MM.1S (cell line): ENCODE measurements around the gene PAX4.

Experiments
- DNase-seq: peaks from one replicate; pipeline ENCODE4 v3.0.0-alpha.2; 2015
- H2AFZ ChIP-seq: fragments of 300-600 bp; sonication (generic); 2 replicates; pipeline ENCODE4 v1.6.0; 2016; ENCODE audit warnings: antibody characterized with exemption, low read length
- H3F3A ChIP-seq: fragments of 300-600 bp; sonication (generic); 2 replicates; pipeline ENCODE4 v1.6.1; 2016; ENCODE audit warnings: mild to moderate bottlenecking, antibody characterized with exemption, low read length, moderate library complexity, mixed read lengths; ENCODE audit not compliant: insufficient read depth
- H3K27ac ChIP-seq: fragments of 300-600 bp; sonication (generic); 2 replicates; pipeline ENCODE4 v1.5.1; 2016; ENCODE audit warnings: mild to moderate bottlenecking, low read length
- H3K27me3 ChIP-seq: fragments of 300-600 bp; sonication (generic); replicated peaks from 2 replicates; pipeline ENCODE4 v1.6.0; 2016; ENCODE audit warnings: low read length; ENCODE audit not compliant: insufficient read depth
- H3K36me3 ChIP-seq: fragments of 300-600 bp; sonication (generic); replicated peaks from 2 replicates; pipeline ENCODE4 v1.6.1; 2016; ENCODE audit warnings: mild to moderate bottlenecking, low read length, mixed read lengths; ENCODE audit not compliant: insufficient read depth
- H3K4me1 ChIP-seq: fragments of 300-600 bp; sonication (generic); 2 replicates; pipeline ENCODE4 v1.6.1; 2016; ENCODE audit warnings: low read length, mixed read lengths
- H3K4me2 ChIP-seq: fragments of 300-600 bp; sonication (generic); 2 replicates; pipeline ENCODE4 v1.6.0; 2016; ENCODE audit warnings: low read depth, low read length
- H3K4me3 ChIP-seq: fragments of 300-600 bp; sonication (generic); 2 replicates; pipeline ENCODE4 v1.5.1; 2016; ENCODE audit warnings: low read length, mixed read lengths
- H3K79me2 ChIP-seq: fragments of 300-600 bp; sonication (generic); 2 replicates; pipeline ENCODE4 v1.6.1; 2016; ENCODE audit warnings: mixed run types, low read length, mixed read lengths
- H3K9ac ChIP-seq: fragments of 300-600 bp; sonication (generic); 2 replicates; pipeline ENCODE4 v1.6.1; 2016; ENCODE audit warnings: low read length, mixed read lengths
- H3K9me2 ChIP-seq: fragments of 300-600 bp; sonication (generic); replicated peaks from 2 replicates; pipeline ENCODE4 v1.6.1; 2016; ENCODE audit warnings: mild to moderate bottlenecking, low read length, mixed read lengths; ENCODE audit not compliant: insufficient read depth
- H3K9me3 ChIP-seq: fragments of 300-600 bp; sonication (generic); replicated peaks from 2 replicates; pipeline ENCODE4 v1.6.1; 2016; ENCODE audit warnings: mild to moderate bottlenecking, low read length, mixed read lengths; ENCODE audit not compliant: insufficient read depth
- H4K20me1 ChIP-seq: fragments of 300-600 bp; sonication (generic); 2 replicates; pipeline ENCODE4 v1.6.1; 2016; ENCODE audit warnings: mild to moderate bottlenecking, low read length, moderate library complexity, mixed read lengths; ENCODE audit not compliant: insufficient read depth
- CTCF ChIP-seq: fragments of 300-600 bp; sonication (generic); IDR thresholded peaks from 2 replicates; pipeline ENCODE4 v1.5.1; 2016; ENCODE audit warnings: antibody characterized with exemption, low read length, mixed read lengths
- EZH2 ChIP-seq: fragments of 300-600 bp; sonication (generic); optimal IDR thresholded peaks from 2 replicates; pipeline ENCODE3; 2017; ENCODE audit warnings: low read depth, mild to moderate bottlenecking, antibody characterized with exemption, low read length, mixed read lengths
- EZH2phosphoT487 ChIP-seq: fragments of 300-600 bp; sonication (generic); IDR thresholded peaks from 2 replicates; pipeline ENCODE4 v1.6.1; 2018; ENCODE audit warnings: antibody characterized with exemption, low read length

The PAX4 gene

GRCh38 chr7:127652333-127653248 lies 34.6 kb upstream of the PAX4 start:
- peak overlapping the region; percentile 65; the same call in 1 of the 2 replicates for H3K27ac ChIP-seq
- H4K20me1 ChIP-seq = peaks cover 40% of the 10 kb centered on the region
- peak overlapping the region; percentile 85 for H2AFZ ChIP-seq

GRCh38 chr7:127651556-127652332 lies 33.8 kb upstream of the PAX4 start, which contains the start of gene SND1:
TSS of gene SND1 (plus strand) at chr7:127652194. CDS start at chr7:127652374, 180 bp downstream.
- peak within 1 kb of the TSS; percentile 85 for H2AFZ ChIP-seq
- no peaks in the 10 kb centered on the region for H3K27me3 ChIP-seq
- H3K4me1 ChIP-seq = peaks cover 20% of the 10 kb centered on the region

More at GRCh38 chr7:127652333-127653248, 34.6 kb upstream of the PAX4 start:
- peaks cover 6% of the 10 kb centered on the region; the same call in 1 of the 2 replicates for H3F3A ChIP-seq
- peaks cover 56% of the 10 kb centered on the region for H3K79me2 ChIP-seq
- H3K4me2 ChIP-seq = peak overlapping the region; percentile 72
- H3K27me3 ChIP-seq = no peaks in the 10 kb centered on the region
- DNase-seq = peak; percentile 29
- H3K4me1 ChIP-seq = peaks cover 20% of the 10 kb centered on the region
- peak overlapping the region; percentile 90 for H3K9ac ChIP-seq
- H3K9me3 ChIP-seq = no peaks in the 10 kb centered on the region
- peak overlapping the region; percentile 97 for H3K4me3 ChIP-seq
- TF ChIP-seq EZH2 = no peak
- TF ChIP-seq CTCF = no peak
- TF ChIP-seq EZH2phosphoT487 = no peak
- peaks cover 2% of the 10 kb centered on the region; the same call in 1 of the 2 replicates for H3K36me3 ChIP-seq
- H3K9me2 ChIP-seq = no peaks in the 10 kb centered on the region

GRCh38 chr7:127650847-127651555 lies 33.1 kb upstream of the PAX4 start:
- Histone ChIP-seq H3K27me3 (no peaks in the 10 kb centered on the region), H2AFZ (peak overlapping the region; percentile 82), H4K20me1 (peaks cover 26% of the 10 kb centered on the region), H3K9ac (peak overlapping the region; percentile 90), H3K36me3 (no peaks in the 10 kb centered on the region; the same call in 1 of the 2 replicates), H3K79me2 (peaks cover 40% of the 10 kb centered on the region), H3F3A (peaks cover 6% of the 10 kb centered on the region; the same call in 1 of the 2 replicates), H3K4me3 (peak overlapping the region; percentile 72), H3K27ac (peak overlapping the region; percentile 69), H3K4me2 (peak overlapping the region; percentile 90), H3K9me2 (no peaks in the 10 kb centered on the region), H3K4me1 (peaks cover 20% of the 10 kb centered on the region), H3K9me3 (no peaks in the 10 kb centered on the region)
- TF ChIP-seq EZH2phosphoT487 (no peak), CTCF (no peak), EZH2 (no peak)
- DNase-seq = peak; percentile 59

More at GRCh38 chr7:127651556-127652332, 33.8 kb upstream of the PAX4 start, which contains the start of gene SND1:
- DNase-seq = peak; percentile 100
- Histone ChIP-seq H3K27ac (peak within 1 kb of the TSS; percentile 69), H3K4me3 (peak within 1 kb of the TSS; percentile 97), H3K9ac (peak within 1 kb of the TSS; percentile 90), H3K9me2 (no peaks in the 10 kb centered on the region), H3K4me2 (peak within 1 kb of the TSS; percentile 90), H3K9me3 (no peaks in the 10 kb centered on the region), H3K79me2 (peaks cover 48% of the 10 kb centered on the region), H3K36me3 (no peaks in the 10 kb centered on the region; the same call in 1 of the 2 replicates), H3F3A (peaks cover 6% of the 10 kb centered on the region; the same call in 1 of the 2 replicates), H4K20me1 (peaks cover 32% of the 10 kb centered on the region)
- no peak for TF ChIP-seq EZH2phosphoT487
